Coronary artery (tissue), 2 donors: ENCODE results near the gene COA7.

Experiments
- DNase-seq: peaks from one replicate; pipeline ENCODE4 v3.0.0-alpha.2; 2017; ENCODE audit warnings: low spot score
- H3K27ac ChIP-seq, 2 donors: fragments of 200-600 bp; sonication (generic); one replicate each; pipeline ENCODE4 v1.5.1; 2016 to 2019
- H3K4me3 ChIP-seq: fragments of 200-600 bp; sonication (generic); 2 replicates; pipeline ENCODE4 v1.5.1; 2016; ENCODE audit warnings: mild to moderate bottlenecking, moderate library complexity
- TF ChIP-seq, protein P1 (sequence below): fragments of 200-600 bp; sonication (generic); IDR thresholded peaks from one replicate; pipeline ENCODE4 v1.5.1; 2019; ENCODE audit warnings: antibody characterized with exemption

COA7 gene

GRCh38 chr1:52653207-52653849 lies 44.8 kb downstream of the COA7 start:
- Histone ChIP-seq H3K27ac (no peak overlapping the region), H3K4me3 (no peak overlapping the region)
- TF ChIP-seq, protein P1, sequence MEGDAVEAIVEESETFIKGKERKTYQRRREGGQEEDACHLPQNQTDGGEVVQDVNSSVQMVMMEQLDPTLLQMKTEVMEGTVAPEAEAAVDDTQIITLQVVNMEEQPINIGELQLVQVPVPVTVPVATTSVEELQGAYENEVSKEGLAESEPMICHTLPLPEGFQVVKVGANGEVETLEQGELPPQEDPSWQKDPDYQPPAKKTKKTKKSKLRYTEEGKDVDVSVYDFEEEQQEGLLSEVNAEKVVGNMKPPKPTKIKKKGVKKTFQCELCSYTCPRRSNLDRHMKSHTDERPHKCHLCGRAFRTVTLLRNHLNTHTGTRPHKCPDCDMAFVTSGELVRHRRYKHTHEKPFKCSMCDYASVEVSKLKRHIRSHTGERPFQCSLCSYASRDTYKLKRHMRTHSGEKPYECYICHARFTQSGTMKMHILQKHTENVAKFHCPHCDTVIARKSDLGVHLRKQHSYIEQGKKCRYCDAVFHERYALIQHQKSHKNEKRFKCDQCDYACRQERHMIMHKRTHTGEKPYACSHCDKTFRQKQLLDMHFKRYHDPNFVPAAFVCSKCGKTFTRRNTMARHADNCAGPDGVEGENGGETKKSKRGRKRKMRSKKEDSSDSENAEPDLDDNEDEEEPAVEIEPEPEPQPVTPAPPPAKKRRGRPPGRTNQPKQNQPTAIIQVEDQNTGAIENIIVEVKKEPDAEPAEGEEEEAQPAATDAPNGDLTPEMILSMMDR: no peak
- no peak for DNase-seq

DNA sequence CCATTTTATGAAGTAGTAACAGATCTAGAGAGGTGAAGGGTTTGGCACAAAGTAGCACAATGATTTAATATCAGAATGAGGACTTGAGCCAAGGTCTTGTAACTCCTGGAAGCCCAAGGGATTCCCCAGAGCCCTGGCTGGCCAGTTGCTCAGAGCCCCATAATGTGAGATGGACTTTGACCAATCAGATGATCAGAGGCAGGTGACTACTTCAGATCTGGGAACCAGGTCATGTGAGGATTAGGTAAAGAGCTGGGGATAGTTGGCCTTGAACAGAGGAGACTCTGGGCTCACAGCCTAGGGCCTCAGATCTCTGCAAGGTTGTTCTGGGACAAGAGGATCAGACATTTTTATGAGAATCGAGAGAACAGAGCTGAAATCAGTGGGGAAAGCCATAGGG lies 46.2 kb downstream of the COA7 start:
- Histone ChIP-seq H3K27ac (no peak overlapping the region), H3K4me3 (no peak overlapping the region)
- no peak for DNase-seq
- TF ChIP-seq, protein P1: no peak

- TF ChIP-seq, protein P1: no peak
- DNase-seq: no peak
- H3K4me3 ChIP-seq: no peak overlapping the region
- H3K27ac ChIP-seq: no peak overlapping the region
Measured at GRCh38 chr1:52645261-52645660, 52.9 kb downstream of the COA7 start.

- DNase-seq: no peak
- H3K27ac ChIP-seq: no peak overlapping the region
- TF ChIP-seq, protein P1: no peak
- no peak overlapping the region for H3K4me3 ChIP-seq
Measured at GRCh38 chr1:52641307-52641706, 56.8 kb downstream of the COA7 start.

GRCh38 chr1:52640697-52641096 lies 57.5 kb downstream of the COA7 start:
- TF ChIP-seq, protein P1: no peak
- no peak for DNase-seq
- Histone ChIP-seq H3K27ac (no peak overlapping the region), H3K4me3 (no peak overlapping the region)

- Histone ChIP-seq H3K27ac (no peak overlapping the region), H3K4me3 (no peak overlapping the region)
- no peak for DNase-seq
- TF ChIP-seq, protein P1: no peak
Measured at GRCh38 chr1:52637946-52638345, 60.2 kb downstream of the COA7 start.
